HuH-7.5 (cell line): ENCODE results near the gene NBPF3.
"Not testable (repeated sequence)": the region's sequence is repeated elsewhere in the genome, so short reads cannot be mapped to it uniquely, and the experiment has no call there.

ENCODE experiments used
- DNase-seq: peaks from one replicate; pipeline ENCODE4 v3.0.0; 2011; ENCODE audit warnings: low spot score

NBPF3 gene, protein sequence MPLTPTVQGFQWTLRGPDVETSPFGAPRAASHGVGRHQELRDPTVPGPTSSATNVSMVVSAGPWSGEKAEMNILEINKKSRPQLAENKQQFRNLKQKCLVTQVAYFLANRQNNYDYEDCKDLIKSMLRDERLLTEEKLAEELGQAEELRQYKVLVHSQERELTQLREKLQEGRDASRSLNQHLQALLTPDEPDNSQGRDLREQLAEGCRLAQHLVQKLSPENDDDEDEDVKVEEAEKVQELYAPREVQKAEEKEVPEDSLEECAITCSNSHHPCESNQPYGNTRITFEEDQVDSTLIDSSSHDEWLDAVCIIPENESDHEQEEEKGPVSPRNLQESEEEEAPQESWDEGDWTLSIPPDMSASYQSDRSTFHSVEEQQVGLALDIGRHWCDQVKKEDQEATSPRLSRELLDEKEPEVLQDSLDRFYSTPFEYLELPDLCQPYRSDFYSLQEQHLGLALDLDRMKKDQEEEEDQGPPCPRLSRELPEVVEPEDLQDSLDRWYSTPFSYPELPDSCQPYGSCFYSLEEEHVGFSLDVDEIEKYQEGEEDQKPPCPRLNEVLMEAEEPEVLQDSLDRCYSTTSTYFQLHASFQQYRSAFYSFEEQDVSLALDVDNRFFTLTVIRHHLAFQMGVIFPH

DNA sequence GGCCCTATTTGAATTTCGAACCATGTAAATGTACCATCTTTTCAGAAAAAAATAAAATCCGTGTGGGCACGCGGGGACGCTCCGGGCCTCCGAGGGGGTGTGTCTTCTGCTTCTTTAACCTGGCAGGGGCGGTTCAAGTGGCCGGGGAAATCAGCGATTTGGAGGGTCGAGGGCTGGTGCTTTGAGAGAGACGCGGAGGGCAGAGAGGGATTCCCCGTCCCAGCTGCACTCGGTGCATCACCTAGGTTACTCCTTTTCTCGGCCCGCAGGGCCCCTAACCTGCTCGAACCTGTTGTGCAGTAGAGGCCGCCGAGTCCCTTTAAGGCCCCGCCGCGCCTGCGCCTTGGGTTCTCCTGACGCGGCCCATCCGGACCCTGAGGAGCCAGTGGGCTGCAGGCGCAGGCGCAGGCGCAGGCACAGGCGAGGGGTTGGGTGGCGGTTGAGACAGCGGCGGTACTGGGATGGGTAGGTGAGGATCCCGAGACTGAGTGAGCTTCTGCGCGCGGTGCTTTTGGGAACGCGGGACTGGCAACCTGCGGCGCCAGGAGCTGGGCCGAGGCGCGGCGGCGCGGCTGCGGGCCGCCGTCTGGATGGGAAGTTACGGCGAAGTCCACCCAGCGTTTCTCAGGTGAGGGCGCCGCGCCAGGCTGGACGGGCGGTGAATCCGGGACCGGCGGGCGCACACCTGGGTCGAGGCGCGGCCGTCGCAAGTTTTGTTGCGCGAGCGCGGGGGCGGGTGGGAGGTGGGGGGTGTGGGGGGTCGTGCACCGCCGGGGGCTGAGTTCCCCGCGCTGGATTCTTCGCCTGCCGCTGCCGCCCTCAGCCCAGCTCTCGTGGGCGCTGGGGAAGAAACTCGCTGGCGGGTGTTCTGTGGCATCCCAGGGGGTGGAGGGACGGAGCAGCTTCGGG is at the start of gene NBPF3:
Gene NBPF3, plus strand, starts transcription at position 417 of the 909 bp plus-strand sequence. CDS start 4,950 bp downstream, outside the sequence.
- peak; percentile 63 for DNase-seq

DNA sequence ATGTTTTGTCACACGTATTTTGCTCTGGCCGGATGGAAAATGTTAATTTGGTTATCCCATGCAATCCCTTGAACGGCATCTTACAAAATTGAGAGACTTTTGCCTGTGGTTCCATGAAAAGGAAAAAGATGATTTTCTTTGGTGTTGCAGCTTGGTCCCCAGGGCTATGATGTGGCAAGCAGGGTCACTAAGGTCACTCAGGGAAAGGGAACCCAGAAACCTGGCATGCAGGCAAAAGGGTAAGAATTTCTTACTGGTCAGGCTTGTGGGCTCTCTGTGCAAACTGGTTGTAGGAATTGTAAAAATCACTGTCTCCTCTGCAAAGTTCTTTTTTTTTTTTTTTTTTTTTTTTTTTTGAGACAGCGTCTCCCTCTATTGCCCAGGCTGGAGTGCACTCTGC is 48.4 kb upstream of the NBPF3 start:
- DNase-seq, result no peak

DNA sequence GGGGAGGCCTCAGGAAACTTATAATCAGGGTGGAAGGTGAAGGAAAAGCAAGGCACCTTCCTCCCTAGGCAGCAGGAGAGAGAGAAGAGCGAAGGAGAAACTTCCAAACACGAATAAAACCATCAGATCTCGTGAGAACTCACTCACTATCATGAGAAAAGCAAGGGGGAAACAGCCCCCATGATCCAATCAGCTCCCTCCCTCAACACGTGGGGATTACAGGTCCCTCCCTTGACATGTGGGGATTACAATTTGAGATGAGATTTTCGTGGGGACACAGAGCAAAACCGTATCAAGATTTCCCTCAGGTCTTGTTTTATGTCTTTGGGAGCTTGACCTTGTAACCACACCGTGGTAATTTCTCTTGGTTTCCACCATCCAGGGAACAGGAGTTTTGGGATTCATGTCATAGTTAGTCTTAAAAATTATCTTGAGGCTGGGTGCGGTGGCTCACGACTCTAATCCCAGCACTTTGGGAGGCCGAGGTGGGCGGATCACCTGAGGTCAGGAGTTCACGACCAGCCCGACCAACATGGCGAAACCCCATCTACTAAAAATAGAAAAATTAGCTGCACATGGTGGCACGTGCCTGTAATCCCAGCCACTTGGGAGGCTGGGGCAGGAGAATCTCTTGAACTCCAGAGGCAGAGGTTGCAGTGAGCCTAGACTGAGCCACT is 47.2 kb upstream of the NBPF3 start:
- DNase-seq, result no peak

DNA sequence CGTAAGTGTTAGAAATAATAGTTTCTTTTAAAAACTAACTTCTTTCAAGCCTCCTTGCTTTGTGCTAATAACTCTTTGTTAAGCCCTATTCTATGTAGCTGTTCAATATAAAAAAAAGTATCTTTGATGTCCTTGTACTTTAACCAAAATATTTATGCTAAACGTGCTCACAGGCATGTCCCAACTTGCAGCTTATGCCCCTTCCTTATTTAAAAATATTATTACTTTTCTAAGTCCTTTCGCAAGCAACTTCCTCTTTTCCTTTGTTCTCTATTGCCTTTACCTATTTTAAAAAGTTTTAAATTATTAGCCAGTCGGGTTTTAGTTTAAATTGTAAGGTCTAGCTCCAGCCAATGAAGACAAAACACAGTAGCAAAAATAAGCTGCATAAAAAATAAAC is 43.4 kb upstream of the NBPF3 start:
- DNase-seq, result no peak

DNA sequence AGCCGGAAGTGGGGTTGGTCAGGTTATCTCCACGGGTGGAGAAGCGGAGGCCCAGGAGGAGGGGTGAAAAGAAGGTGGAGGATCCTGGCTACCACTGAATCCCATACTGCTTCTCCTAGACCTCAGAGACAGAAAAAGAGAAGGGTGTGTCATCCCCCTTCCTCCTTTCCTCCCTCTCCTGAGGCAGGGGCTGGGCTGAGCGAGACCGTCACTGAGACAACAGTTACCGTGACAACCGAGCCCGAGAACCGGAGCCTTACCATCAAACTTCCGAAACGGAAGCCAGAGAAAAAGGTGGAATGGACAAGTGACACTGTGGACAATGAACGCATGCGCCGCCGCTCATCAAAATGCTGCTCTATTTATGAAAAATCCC is 42.1 kb upstream of the NBPF3 start:
- no peak for DNase-seq

DNA sequence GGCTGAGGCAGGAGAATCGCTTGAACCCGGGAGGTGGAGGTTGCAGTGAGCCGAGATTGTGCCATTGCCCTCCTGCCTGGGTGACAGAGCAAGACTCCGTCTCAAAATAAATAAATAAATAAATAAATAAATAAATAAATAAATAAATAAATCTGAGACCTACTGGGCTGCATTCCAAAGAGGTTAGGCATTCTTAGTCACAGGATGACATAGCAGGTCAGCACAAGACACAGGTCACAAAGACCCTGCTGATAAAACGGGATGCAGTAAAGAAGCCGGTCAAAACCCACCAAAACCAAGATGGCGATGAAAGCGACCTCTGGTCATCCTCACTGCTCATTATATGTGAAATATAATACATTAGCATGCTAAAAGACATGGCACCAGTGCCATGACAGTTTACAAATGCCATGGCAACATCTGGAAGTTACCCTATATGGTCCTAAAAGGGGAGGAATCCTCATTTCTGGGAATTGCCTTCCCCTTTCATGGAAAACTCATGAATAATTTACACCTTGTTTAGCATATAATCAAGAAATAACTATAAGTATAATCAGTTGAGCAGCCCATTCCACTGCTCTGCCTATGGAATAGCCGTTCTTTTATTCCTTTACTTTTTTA is 38.1 kb upstream of the NBPF3 start:
- DNase-seq, result not testable (repeated sequence)

DNA sequence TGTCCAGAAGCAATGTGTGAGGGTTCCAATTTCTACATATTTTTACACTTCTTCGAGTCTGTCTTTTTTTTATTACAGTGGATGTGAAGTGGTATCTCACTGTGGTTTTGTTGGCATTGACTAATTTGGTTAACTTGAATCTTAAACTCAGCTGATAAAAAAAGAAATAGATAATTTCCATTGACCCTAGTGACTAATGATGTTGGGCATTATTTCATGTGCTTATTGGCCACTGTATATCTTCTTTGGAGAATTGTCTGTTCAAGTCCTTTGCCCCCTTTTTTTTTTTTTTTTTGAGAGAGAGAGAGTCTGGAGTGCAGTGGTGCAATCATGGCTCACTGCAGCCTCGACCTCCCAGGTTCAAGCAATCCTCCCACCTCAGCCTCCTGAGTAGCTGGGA is 33.3 kb upstream of the NBPF3 start:
- DNase-seq, result no peak

DNA sequence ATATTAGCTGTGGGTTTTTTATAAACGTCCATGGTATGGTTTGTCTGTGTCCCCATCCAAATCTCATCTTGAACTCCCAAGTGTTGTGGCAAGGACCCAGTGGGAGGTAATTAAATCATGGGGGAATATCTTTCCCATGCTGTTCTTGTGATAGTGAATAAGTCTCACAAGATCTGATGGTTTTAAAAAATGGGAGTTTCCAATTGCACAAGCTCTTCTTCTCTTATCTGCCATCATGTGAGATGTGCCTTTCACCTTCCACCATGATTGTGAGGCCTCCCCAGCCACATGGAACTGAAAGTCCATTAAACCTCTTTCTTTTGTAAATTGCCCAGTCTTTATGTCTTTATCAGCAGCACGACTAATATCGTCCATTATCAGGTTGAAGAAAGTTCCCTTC is 30.0 kb upstream of the NBPF3 start:
- DNase-seq, result not testable (repeated sequence)

DNA sequence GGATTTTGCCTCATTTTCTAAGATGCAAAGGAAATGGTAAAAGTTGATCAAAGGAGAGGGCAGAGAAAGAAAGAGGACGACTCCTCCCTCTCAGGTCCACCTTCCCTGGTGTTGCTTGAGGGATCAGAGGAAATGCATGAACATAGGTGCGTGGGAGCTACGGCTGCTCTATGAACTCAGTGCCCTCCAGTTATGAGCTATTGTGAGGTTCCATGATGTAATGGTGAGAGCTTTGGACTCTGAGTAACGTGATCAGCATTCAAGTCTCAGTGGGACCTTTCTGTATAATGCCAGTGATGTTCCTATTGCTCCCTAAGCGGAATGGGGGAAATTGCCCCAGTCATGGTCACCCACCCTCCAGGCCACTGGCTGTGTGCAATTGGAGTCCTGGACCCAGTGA is 25.9 kb upstream of the NBPF3 start:
- no peak for DNase-seq

DNA sequence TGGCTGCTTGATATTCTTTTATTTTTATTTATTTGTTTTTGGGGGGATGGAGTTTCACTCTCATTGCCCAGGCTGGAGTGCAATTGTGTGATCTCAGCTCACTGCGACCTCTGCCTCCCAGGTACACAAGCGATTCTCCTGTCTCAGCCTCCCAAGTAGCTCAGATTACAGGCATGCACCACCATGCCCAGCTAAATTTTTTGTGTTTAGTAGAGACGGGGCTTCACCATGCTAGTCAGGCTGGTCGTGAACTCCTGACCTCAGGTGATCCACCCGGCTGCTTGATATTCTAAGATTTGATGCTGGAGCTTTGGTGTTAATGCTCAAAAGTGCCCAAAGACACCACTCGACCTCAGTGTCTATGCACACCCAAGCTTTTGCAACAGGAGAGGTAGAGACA is 19.6 kb upstream of the NBPF3 start:
- DNase-seq, result not testable (repeated sequence)

DNA sequence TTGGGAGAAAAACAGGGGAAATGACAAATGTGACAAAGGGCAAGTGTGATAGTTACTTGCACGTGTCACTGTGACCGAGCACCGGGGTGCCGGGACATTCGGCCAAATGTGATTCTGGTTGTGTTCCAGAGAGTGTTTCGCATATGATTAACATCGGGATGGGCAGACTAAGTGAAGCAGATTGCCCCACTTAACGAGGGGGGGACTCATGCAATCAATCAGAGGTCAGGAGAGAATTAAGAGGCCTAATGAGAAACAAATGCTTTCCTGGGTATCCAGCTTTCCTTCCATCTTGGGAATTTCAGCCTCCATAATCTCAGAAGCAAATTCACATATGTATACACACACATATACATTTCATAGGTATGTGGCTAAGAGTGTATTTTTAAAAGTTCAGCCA is 18.6 kb upstream of the NBPF3 start:
- not testable (repeated sequence) for DNase-seq

DNA sequence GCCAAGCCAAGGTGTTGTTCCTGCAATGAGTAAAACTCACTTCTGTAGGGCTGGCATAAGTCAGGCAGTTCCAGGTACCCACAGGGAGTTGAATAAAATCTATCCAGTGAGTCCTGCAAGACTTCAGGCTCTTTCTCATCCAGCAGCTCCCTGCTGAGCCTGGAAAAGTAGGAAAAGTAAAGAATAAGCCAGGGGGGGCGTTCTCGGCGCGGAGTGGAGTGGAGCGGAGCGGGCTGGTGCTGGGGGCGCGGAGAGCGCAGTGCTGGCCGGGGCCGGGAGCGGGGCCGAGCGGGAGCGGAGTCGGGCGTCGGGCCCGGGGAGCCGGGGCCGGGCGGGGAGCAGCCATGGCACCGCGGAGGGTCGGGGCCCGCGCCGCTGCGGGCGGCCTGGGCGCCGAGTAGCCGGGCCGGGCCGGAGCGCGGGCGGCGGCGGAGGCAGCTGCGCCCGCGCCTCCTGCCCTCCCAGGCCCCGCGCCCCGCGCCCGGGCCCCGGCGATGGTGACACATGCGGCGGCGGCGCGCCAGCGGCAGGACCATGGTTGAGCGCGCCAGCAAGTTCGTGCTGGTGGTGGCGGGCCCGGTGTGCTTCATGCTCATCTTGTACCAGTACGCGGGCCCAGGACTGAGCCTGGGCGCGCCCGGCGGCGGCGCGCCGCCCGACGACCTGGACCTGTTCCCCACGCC is 12.0 kb upstream of the NBPF3 start:
- not testable (repeated sequence) for DNase-seq

DNA sequence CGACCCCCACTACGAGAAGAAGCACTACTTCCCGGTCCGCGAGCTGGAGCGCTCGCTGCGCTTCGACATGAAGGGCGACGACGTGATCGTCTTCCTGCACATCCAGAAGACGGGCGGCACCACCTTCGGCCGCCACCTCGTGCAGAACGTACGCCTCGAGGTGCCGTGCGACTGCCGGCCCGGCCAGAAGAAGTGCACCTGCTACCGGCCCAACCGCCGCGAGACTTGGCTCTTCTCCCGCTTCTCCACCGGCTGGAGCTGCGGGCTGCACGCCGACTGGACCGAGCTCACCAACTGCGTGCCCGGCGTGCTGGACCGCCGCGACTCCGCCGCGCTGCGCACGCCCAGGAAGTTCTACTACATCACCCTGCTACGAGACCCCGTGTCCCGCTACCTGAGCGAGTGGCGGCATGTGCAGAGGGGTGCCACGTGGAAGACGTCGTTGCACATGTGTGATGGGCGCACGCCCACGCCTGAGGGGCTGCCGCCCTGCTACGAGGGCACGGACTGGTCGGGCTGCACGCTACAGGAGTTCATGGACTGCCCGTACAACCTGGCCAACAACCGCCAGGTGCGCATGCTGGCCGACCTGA is 11.4 kb upstream of the NBPF3 start:
- not testable (repeated sequence) for DNase-seq

DNA sequence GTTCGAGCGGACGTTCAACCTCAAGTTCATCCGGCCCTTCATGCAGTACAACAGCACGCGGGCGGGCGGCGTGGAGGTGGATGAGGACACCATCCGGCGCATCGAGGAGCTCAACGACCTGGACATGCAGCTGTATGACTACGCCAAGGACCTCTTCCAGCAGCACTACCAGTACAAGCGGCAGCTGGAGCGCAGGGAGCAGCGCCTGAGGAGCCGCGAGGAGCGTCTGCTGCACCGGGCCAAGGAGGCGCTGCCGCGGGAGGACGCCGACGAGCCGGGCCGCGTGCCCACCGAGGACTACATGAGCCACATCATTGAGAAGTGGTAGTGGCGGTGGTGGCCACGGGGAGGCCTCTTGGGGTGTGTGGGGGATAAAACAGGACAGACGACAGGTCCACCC is 10.7 kb upstream of the NBPF3 start:
- not testable (repeated sequence) for DNase-seq

DNA sequence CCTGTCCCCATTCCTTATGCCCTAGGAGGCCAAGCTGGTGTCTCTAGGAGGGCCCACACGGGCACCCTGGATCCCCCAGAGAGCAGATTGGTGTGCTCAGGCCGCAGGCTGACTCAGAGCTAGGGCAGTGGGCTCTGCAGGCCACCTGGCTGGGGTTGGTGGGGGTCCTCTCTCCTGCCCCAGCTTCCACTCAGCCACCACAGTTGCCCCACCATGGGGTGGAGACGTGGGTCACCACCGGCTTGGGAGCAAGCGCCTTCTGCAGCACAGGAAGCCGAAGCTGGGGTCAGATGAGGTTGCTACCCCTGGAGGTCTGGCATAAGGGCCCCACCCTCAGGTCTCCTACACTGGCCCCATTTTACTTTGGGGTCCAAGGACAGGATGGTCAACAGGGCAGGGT is 9.1 kb upstream of the NBPF3 start:
- DNase-seq, result not testable (repeated sequence)

DNA sequence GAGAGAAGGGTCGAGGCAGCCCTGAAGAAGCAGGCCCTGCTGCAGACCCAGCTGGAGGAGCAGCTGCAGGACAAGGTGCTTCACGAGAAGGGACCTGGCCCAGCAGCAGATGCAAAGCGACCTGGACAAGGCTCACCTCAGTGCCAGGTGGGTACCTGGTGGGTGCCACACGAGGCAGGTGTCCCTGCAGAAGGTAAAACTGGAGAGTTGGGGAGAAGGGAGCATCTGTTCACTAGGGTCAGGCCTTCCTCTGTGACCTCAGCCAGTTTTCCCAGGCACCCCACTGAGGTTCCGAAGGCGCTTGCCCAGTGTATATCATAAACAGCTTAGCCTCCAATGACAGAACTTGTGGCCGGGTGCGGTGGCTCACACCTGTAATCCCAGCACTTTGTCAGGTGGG is 5.5 kb upstream of the NBPF3 start:
- no peak for DNase-seq

DNA sequence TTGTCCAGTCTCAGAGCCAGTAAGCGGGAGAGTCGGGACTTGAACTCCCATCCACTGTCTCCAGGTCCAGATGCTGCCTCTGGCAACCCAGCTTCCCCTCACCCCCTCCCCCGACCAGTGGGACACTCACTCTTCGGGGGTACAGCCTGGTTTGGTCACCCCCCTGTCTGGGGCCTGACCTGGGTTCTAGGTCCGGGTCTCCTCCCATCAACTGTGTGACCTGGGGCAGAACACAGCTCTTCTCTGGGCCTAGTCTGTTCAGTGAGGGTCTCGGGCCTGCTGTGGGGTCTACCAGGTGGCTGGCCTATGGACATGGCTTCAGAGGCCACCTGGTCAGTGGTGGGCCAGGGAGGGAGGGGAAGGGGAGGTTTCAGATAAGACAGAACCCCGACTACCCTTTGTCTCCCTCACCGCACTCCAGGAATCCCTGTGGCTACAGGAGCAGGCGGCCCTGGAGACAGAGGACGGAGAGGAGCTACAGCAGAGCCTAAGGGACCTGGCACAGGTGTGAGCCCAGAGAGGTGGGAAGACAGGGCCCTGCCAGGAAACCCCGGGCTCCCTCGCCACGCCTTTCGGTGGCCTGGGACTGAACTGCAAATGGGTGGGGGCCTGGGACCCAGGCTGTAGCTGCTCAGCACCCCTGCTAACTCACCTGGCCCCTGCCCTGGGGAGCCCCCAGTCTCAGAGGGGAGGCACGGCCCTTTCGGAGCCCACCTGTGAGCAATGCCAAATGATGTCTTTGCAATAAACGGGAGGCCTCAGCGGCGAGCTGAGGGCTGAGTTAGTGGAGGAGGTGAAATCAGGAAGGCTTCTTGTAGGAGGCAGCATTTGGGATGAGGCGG is 4.1 kb upstream of the NBPF3 start:
- DNase-seq, result no peak

DNA sequence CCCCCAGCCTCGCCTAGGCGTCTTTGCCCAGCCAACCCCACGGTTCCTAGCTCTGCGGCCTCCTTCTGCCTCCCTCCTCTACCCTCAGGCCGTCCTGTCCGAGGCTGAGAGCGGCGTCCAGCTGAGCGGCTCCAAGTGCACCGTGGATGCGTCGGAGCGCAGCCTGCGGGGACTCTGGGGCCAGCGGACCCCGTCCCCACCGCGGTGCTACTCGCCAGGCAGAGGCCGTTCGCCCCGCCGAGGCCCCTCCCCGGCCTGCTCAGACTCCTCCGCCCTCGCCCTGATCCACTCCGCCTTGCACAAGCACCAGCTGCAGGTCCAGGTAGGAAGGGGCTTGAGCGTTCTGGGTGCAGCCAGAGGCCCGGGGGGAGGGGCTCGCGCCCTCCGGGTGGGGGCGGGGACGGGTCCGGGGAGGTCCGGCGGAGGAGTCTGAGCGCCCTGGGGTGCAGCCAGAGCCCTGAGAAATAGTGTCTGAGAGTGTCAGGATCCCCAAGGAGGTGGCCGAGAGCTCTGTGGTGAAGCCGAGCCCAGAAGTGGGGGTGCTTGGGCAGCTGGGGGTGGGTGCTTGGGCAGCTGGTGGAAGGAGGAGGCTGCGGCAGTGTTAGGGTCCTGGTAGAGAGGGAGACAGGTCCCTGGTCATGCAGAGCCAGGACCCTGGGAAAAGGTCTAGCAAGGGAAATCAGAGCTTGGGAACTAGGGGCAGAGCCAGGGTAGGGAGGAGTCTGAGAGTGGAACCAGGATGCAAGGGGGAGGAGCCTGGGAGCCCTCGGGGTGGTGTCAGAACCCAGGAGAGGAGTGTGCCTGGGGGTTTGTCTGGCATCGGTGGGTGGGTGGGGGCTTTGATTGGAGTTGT is 3.2 kb upstream of the NBPF3 start:
- DNase-seq, result no peak

DNA sequence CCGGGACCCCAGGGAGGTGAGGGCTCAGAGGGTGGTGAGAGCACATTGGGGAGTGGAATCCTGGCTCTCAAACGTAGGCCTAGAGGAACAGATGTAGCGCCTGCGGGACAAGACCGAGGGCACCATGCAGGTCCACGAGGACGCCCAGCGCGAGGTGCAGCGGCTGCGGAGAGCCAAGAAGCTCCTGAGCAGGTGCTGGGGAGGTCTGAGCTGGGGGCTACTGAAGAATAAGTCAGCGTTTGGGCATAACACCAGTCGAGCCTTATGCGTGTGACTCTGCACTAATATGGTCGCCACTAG is 2.6 kb upstream of the NBPF3 start:
- no peak for DNase-seq
